Right lung (tissue), 5 donors: ENCODE measurements around the gene KCNIP1. TPM values are rescaled to one million over a fixed set of nuclear protein-coding genes. Genes with fewer than 3 reads are reported as not detected.

Experiments used
- DNase-seq, 2 donors: peaks; one replicate each; pipeline ENCODE4 v3.0.0-alpha.2; 2013
- polyA plus RNA-seq, 5 donors: library from polyadenylated mRNA; unstranded; fragments of 120-200 nt; gene quantifications; one replicate each; pipeline versions ENCODE4 v1.2.1 to v1.2.3, GENCODE V29; 2013; ENCODE audit warnings: inconsistent platforms in 1 of 5, low replicate concordance in 1 of 5; ENCODE audit not compliant: insufficient read length in 5 of 5, insufficient read depth in 1 of 5

KCNIP1 gene
- polyA plus RNA-seq, 5 donors: 3.0 to 3.4 (median 3.3) TPM

GRCh38 chr5:170482511-170482910, 21.3 kb upstream of the KCNIP1 start:
- DNase-seq: no peak

GRCh38 chr5:170483701-170484458, 19.9 kb upstream of the KCNIP1 start:
- DNase-seq: no peak

DNA sequence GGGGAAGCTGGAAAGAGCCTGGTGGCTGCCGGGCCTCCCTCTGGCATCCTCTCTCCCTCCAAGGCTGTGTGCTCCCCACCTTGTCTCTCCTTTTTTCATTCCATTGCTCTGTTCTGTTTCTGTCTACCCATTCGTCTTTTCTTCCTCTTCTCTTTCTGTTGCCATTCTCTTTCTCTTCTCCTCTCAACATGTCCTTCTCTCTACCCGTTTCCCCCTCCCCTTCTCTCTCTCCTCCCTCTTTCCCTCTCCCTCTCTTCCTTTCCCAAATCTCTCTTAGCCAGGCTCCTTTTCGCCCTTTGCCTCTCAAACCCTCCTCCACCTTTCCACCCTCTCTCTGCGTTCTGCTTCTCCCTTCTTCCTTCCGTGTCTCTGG, 19.4 kb upstream of the KCNIP1 start:
- no peak for DNase-seq

DNA sequence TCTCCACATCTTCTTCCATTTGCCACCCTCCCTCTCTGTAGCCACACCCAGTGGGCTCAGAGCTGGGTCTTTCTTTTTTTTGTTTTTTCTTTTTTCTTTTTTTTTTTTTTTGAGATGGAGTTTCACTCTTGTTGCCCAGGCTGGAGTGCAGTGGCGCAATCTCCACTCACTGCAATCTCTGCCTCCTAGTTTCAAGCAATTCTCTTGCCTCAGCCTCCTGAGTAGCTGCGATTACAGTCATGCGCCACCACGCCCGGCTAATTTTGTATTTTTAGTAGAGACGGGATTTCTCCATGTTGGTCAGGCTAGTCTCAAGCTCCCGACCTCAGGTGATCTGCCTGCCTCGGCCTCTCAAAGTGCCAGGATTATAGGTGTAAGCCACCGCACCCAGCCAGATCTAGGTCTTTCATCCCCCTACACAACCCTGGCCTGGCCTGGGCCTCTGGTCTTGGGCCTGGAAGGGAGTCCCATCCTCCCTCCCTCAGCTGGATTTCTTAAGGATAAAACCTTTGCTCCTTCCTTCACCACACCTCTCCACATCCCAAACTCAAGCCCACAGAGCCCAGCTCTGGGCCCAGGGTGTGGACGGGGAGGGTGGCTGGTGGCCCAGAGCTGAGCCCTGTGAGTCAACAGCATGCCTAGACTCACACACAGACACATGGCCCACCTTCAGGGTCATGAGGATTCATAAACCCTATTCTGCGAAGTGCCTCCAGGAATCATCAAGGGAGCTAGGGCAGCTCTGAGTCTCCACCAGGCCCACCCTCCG, 18.8 kb upstream of the KCNIP1 start:
- DNase-seq: no peak

- DNase-seq: no peak
Measured at GRCh38 chr5:170485616-170485911, 18.3 kb upstream of the KCNIP1 start.

DNA sequence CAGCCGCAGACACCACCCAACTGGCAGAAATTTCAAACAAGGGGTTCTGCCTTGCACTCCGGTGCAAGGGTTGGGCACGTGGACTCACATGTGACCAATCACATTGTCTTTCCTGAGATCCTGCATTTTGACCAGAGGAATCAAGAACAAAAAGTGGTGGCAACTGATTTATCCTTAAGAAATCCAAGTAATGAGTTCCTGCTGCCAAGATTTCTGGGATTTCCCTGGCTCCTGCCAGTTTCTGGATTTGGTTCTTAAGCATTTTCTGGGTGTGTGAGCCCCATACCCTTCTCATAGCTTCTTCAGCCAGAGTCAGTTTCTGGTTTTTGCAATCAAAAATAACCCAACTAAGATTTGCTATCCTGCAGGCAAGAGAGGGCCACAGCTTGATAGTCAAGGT, 17.4 kb upstream of the KCNIP1 start:
- DNase-seq: no peak

- DNase-seq: no peak
Measured at GRCh38 chr5:170488570-170488969, 15.2 kb upstream of the KCNIP1 start.

DNA sequence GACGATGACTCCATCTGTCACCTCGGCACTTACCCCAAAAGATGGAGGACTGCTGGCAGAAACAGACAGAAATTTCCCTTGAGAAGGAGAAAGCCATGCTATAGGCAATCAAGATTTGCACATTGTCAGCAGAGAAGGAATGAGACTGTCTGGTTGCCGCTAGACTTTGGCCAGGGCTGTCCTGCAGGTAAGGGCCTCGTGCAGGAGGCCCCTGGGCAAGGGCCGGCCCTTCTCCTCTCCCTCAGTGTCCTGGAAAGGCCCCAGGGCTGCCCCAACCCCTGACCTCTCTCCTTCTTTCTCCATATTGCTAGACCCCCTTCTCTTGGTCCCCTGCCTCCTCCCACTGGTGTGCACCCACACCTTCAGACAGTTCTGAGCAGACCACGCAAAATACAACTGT, 14.6 kb upstream of the KCNIP1 start:
- no peak for DNase-seq

DNA sequence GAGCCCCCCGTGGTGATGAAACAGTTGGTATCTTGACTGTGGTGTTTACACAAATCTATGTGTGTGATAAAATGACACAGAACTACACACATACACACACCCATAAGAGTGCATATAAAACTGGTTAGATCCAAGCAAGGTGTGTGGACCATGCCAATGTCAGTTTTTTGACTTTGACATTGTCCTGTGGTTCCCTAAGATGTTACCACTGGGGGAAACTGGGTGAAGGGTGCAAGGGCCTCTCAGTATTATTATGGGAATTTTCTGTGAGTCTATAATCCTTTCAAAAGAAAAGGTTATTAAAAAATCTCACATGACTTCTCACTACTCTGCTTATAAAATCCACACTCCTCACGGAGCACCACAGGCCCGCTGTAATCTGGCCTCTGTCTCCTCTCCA, 13.4 kb upstream of the KCNIP1 start:
- DNase-seq: no peak

GRCh38 chr5:170491479-170491878, 12.3 kb upstream of the KCNIP1 start:
- peak; percentile 27 to 51 for DNase-seq

DNA sequence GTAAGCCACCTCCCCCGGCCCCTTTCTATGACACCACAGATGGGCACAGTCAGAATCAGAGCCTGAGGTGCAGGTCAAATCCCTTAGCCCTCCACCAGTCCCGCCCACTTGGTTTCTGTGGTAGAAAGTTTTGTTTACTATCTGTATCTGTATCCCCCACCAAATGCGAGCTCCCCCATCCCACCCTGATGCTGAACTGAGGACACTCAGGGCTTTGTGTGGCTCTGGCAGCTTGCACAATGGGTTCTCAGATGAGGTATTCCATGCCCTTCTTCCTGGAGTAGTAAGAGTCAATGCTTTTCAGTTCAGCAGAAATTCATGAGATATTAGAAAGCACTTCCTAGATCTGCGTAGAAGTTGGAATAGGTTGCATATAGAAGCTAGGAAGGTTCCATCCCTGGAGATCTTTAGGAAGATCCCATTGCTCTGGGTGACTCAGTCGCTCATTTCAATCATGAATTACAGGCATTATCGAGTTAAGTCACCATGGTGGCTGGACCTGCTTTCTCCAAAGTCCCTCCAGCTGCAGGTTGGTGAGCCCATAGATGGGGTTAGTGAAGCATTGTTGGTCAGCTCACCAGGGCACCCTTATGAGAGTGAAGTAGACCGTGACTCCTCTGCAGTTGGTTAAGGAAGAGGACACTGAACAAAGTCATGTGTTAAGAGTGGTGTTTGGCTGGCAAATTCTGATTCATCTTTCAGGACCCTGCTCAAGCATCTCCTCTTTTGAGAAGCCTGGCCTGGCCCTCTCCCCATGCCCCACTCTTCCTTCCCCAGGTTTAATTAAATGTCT, 10.6 kb upstream of the KCNIP1 start:
- no peak for DNase-seq

- no peak for DNase-seq
Measured at GRCh38 chr5:170494041-170494440, 9.8 kb upstream of the KCNIP1 start.

GRCh38 chr5:170495825-170496661, 7.8 kb upstream of the KCNIP1 start:
- no peak for DNase-seq

DNA sequence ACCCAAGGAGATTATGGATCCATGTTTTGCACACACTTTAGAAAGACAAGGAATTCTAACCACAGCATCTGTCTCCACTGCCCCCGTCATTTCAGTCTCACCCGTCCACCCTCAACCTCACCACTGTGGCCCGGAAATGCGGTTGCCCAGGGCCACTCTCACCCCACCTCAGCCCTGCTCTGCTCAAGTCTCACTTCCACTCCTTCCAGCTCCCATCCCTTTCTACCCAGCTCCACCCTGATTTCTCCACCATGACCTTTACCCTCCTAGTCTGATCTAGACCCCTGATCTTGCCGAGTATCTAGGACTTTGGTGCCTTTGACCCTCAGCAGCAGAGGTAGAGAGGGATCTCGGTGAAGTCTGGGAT, 7.2 kb upstream of the KCNIP1 start:
- no peak for DNase-seq

DNA sequence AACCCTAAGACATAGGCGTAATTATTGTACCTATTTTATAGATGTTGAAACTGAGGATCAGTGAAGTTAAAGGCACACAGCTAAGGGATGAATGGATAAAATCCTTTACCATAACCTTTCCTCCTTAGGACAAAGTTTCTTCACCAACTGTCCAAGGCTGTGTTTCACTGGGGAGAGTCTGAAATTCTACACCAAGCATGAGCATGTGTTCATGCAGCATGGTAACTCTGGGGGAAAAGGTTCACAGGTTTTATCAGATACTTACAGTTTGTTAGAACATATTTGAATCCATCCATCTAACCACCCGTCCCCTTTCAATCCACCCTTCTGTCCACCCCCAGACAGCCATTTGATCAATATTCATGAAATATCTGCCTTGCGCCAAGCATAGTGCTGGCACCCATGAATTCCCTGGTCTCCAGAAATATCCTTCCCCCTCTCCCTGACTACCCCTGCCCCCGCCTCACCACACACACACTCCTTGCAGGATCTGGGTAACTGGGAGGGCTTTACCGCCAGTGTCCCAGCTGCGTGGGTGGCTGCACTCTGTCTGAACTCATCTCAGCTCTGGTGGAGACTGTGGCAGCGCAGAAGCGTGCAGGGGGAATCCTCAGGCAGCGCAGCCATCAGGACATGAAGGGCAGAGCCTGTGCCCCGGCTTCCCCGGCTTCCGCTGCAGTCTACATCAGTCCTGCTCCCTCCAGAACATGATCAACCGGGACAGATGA, 6.3 kb upstream of the KCNIP1 start:
- no peak for DNase-seq

- DNase-seq: no peak
Measured at GRCh38 chr5:170498811-170499351, 4.9 kb upstream of the KCNIP1 start.

- no peak for DNase-seq
Measured at GRCh38 chr5:170499621-170500020, 4.2 kb upstream of the KCNIP1 start.

- DNase-seq: no peak
Measured at GRCh38 chr5:170501361-170501760, 2.5 kb upstream of the KCNIP1 start.

GRCh38 chr5:170501931-170502330, 1.9 kb upstream of the KCNIP1 start:
- DNase-seq: no peak

DNA sequence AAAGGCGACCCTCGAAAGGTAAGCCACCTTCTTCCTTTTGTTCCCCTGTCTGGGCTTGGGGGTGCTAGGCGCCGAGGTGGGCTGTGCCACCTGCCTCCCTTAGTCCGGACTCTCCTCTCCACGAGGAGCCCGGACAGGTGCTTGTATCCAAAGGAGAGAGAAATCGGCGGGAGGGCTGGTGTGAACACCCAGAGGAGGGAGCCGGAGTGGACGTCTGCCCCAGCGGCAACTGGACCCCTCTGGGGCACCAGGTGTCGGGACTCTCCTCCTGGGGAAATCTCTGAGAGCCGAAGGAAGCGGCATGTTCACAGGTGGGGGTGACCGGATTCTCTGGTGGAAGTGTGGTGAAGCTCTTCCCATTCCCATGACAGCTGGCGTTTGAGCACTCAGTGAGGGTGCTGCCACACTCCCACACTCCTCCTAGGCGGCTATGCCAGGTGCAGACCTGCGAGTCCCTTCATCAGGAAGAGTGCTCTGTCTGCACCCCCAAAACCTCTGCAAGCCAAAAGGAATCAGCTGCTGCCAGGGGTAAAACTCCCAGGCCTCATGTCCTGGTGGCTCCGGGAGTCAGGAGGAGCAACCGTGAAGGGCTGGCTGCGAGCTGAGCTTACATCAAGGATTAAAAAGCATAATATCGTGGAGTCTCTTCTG, 921 bp downstream of the KCNIP1 start:
- no peak for DNase-seq
